Naive B cell (primary cell): ENCODE results near the gene ZBED6. TPM values are rescaled to one million over a fixed set of nuclear protein-coding genes. Genes with fewer than 3 reads are reported as not detected.
"Not testable (repeated sequence)": the region's sequence is repeated elsewhere in the genome, so short reads cannot be mapped to it uniquely, and the experiment has no call there.

ENCODE experiments used
- ATAC-seq, 2 donors: fragments of 150-1000 bp; cut with Tn5 transposase; 2 replicates each; pipeline ENCODE4 v1.10.0; 2021; ENCODE audit warnings: low read depth in 2 of 2, mild to moderate bottlenecking in 2 of 2, moderate library complexity in 2 of 2
- DNase-seq: peaks from one replicate; pipeline ENCODE4 v3.0.0; 2022
- H3K27ac Mint-ChIP-seq, 6 donors: one replicate each; pipeline ENCODE4 v1.8.0; 2020 to 2022; ENCODE audit warnings: mild to moderate bottlenecking in 6 of 6, mixed read lengths in 6 of 6, moderate library complexity in 5 of 6, inconsistent platforms in 2 of 6
- H3K27me3 Mint-ChIP-seq, 3 donors: one replicate each; pipeline ENCODE4 v1.8.0; 2021 to 2022; ENCODE audit warnings: mixed read lengths in 3 of 3, mild to moderate bottlenecking in 1 of 3
- H3K36me3 Mint-ChIP-seq, 2 donors: one replicate each; pipeline ENCODE4 v1.8.0; 2020 to 2022; ENCODE audit warnings: mixed read lengths in 2 of 2, inconsistent platforms in 1 of 2, mild to moderate bottlenecking in 1 of 2
- H3K4me1 Mint-ChIP-seq, 3 donors: one replicate each; pipeline ENCODE4 v1.8.0; 2020 to 2022; ENCODE audit warnings: mixed read lengths in 3 of 3, inconsistent platforms in 1 of 3, mild to moderate bottlenecking in 1 of 3, moderate library complexity in 1 of 3
- H3K4me3 Mint-ChIP-seq, 8 donors: one replicate each; pipeline ENCODE4 v1.8.0; 2020 to 2022; ENCODE audit warnings: mild to moderate bottlenecking in 8 of 8, mixed read lengths in 8 of 8, moderate library complexity in 8 of 8, inconsistent platforms in 2 of 8
- H3K9me3 Mint-ChIP-seq, 7 donors: one replicate each; pipeline ENCODE4 v1.8.0; 2020 to 2022; ENCODE audit warnings: mixed read lengths in 7 of 7, mild to moderate bottlenecking in 5 of 7, inconsistent platforms in 2 of 7, moderate library complexity in 1 of 7
- polyA plus RNA-seq, 6 donors: library from polyadenylated mRNA; unstranded; fragments of 300-500 nt; fragmentation: Illumina TruSeq; gene quantifications; one replicate each; pipeline ENCODE4 v1.2.3, GENCODE V29; 2021; ENCODE audit warnings: low read depth in 6 of 6

Gene ZBED6
- polyA plus RNA-seq, 6 donors from 2014 or later = 0.54 to 1.4 (median 0.70) TPM; not detected in 1

- Mint-ChIP-seq H3K36me3 (peaks cover 10 to 19% of the 10 kb centered on the region in 2 donors), H3K4me3 (no peak overlapping the region), H3K27ac (peak overlapping the region in 2 of 6 donors; percentile 67 to 79), H3K4me1 (peaks cover 5 to 12% (median 6%) of the 10 kb centered on the region in 3 donors), H3K9me3 (no peaks in the 10 kb centered on the region), H3K27me3 (no peaks in the 10 kb centered on the region)
- DNase-seq (no peak), ATAC-seq (no peak)
Measured at GRCh38 chr1:203828002-203828401, 32.6 kb downstream of the ZBED6 start.

GRCh38 chr1:203828503-203828902 lies 33.1 kb downstream of the ZBED6 start:
- Mint-ChIP-seq H3K9me3 (no peaks in the 10 kb centered on the region), H3K27ac (peak overlapping the region in 1 of 6 donors; percentile 79), H3K36me3 (peaks cover 6 to 19% of the 10 kb centered on the region in 2 donors), H3K4me1 (peaks cover 3 to 12% (median 6%) of the 10 kb centered on the region in 3 donors), H3K27me3 (no peaks in the 10 kb centered on the region), H3K4me3 (no peak overlapping the region)
- no peak for DNase-seq
- ATAC-seq = no peak

GRCh38 chr1:203829247-203829646 lies 33.8 kb downstream of the ZBED6 start:
- not testable (repeated sequence) for ATAC-seq, DNase-seq, H3K4me1 Mint-ChIP-seq

GRCh38 chr1:203835476-203835875 lies 40.1 kb downstream of the ZBED6 start:
- Mint-ChIP-seq H3K4me3 (no peak overlapping the region), H3K9me3 (no peaks in the 10 kb centered on the region), H3K27ac (no peak overlapping the region), H3K27me3 (no peaks in the 10 kb centered on the region), H3K36me3 (peaks cover 20 to 24% of the 10 kb centered on the region in 2 donors), H3K4me1 (no peaks in the 10 kb centered on the region)
- no peak for DNase-seq
- no peak for ATAC-seq

More at GRCh38 chr1:203829247-203829646, 33.8 kb downstream of the ZBED6 start:
- H3K27me3 Mint-ChIP-seq, H3K4me3 Mint-ChIP-seq, H3K9me3 Mint-ChIP-seq: not testable (repeated sequence)
- peaks cover 0 to 25% of the 10 kb centered on the region in 2 donors for H3K36me3 Mint-ChIP-seq
- H3K27ac Mint-ChIP-seq = peak overlapping the region in 2 of 6 donors; percentile 11 to 35

GRCh38 chr1:203839081-203839480 lies 43.7 kb downstream of the ZBED6 start:
- Mint-ChIP-seq H3K27ac (no peak overlapping the region), H3K36me3 (peaks cover 24 to 33% of the 10 kb centered on the region in 2 donors)

GRCh38 chr1:203840208-203840808 lies 44.9 kb downstream of the ZBED6 start:
- Mint-ChIP-seq H3K9me3 (peaks cover 0 to 1% (median 0%) of the 10 kb centered on the region in 7 donors), H3K36me3 (peaks cover 19 to 33% of the 10 kb centered on the region in 2 donors), H3K4me3 (no peak overlapping the region), H3K4me1 (peaks cover 0 to 4% (median 0%) of the 10 kb centered on the region in 3 donors), H3K27me3 (no peaks in the 10 kb centered on the region), H3K27ac (peak overlapping the region in 1 of 6 donors; percentile 63)
- DNase-seq (no peak), ATAC-seq (no peak)

More at GRCh38 chr1:203839081-203839480, 43.7 kb downstream of the ZBED6 start:
- H3K9me3 Mint-ChIP-seq = peaks cover 0 to 1% (median 0%) of the 10 kb centered on the region in 7 donors
- no peak for DNase-seq
- no peaks in the 10 kb centered on the region for H3K4me1 Mint-ChIP-seq
- ATAC-seq = no peak
- H3K27me3 Mint-ChIP-seq = no peaks in the 10 kb centered on the region
- H3K4me3 Mint-ChIP-seq = no peak overlapping the region

GRCh38 chr1:203842559-203842876 lies 47.1 kb downstream of the ZBED6 start:
- ATAC-seq (no peak), DNase-seq (no peak)
- H3K27ac Mint-ChIP-seq = no peak overlapping the region
- no peak overlapping the region for H3K4me3 Mint-ChIP-seq
- H3K9me3 Mint-ChIP-seq = peaks cover 0 to 1% (median 0%) of the 10 kb centered on the region in 7 donors
- H3K36me3 Mint-ChIP-seq = peaks cover 25 to 30% of the 10 kb centered on the region in 2 donors
- peaks cover 0 to 4% (median 0%) of the 10 kb centered on the region in 3 donors for H3K4me1 Mint-ChIP-seq
- no peaks in the 10 kb centered on the region for H3K27me3 Mint-ChIP-seq

- ATAC-seq (no peak), DNase-seq (no peak)
- H3K36me3 Mint-ChIP-seq = peaks cover 15 to 21% of the 10 kb centered on the region in 2 donors
- H3K4me1 Mint-ChIP-seq = peaks cover 0 to 4% (median 0%) of the 10 kb centered on the region in 3 donors
- no peak overlapping the region for H3K4me3 Mint-ChIP-seq
- H3K27ac Mint-ChIP-seq = no peak overlapping the region
- no peaks in the 10 kb centered on the region for H3K27me3 Mint-ChIP-seq
- peaks cover 0 to 1% (median 0%) of the 10 kb centered on the region in 7 donors for H3K9me3 Mint-ChIP-seq
Measured at GRCh38 chr1:203843435-203843834, 48.0 kb downstream of the ZBED6 start.

Other genes starting within 250 kb of the ZBED6 start
- gene ATP2B4, start 168.8 kb upstream of the ZBED6 start, polyA plus RNA-seq = 1 to 10 TPM in 3 of 6 donors, under 1 TPM in 3; 0.52 to 1.9 (median 0.98) TPM
- 1 to 10 TPM in 5 of 6 donors, not detected in 1; 3.8 to 9.3 (median 6.3) TPM for gene LAX1, start 30.4 kb upstream of the ZBED6 start, polyA plus RNA-seq
- 10 to 100 TPM; 39.1 to 61.9 (median 47.4) TPM for gene ZC3H11A, start within 50 bp of the ZBED6 start, polyA plus RNA-seq
- 100 to 1,000 TPM; 222 to 296 (median 250) TPM for gene SNRPE, start 66.0 kb downstream of the ZBED6 start, polyA plus RNA-seq